Measurements from ENCODE around the gene FLG2.
"Not testable (repeated sequence)": the region's sequence is repeated elsewhere in the genome, so short reads cannot be mapped to it uniquely, and the experiment has no call there.

FLG2 gene

DNA sequence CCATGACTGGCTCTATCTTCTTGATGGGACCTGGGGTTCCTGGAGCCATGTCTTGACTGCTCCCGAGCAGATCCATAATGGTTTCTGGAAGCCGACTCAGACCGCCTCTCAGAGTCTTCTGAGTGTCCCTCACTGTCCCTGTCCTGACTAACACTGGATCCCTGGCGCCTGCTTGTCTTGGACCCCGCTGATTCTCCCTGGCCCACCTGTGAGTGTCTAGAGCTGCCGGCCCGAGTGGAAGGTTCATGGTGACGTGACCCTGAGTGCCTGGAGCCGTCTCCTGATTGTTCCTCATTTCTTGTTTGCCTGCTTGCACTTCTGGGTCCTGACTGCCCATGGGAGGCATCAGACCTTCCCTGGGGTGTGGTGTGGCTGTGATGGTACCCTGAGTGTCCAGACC lies 49.9 kb downstream of the FLG2 start:
- Histone ChIP-seq H3K4me1 (ENCODE audit: control insufficient read depth, insufficient read depth, low read length) (no peaks in the 10 kb centered on the region), H3K9ac (ENCODE audit: low read length) (no peak overlapping the region), H3K27me3 (ENCODE audit: control insufficient read depth, insufficient read depth, low read length) (no peaks in the 10 kb centered on the region), H3K36me3 (ENCODE audit: control insufficient read depth, insufficient read depth, low read length) (no peaks in the 10 kb centered on the region), H3K9me3 (ENCODE audit: control insufficient read depth, low read length) (no peaks in the 10 kb centered on the region), H3K4me3 (ENCODE audit: low read length) (no peak overlapping the region)

DNA sequence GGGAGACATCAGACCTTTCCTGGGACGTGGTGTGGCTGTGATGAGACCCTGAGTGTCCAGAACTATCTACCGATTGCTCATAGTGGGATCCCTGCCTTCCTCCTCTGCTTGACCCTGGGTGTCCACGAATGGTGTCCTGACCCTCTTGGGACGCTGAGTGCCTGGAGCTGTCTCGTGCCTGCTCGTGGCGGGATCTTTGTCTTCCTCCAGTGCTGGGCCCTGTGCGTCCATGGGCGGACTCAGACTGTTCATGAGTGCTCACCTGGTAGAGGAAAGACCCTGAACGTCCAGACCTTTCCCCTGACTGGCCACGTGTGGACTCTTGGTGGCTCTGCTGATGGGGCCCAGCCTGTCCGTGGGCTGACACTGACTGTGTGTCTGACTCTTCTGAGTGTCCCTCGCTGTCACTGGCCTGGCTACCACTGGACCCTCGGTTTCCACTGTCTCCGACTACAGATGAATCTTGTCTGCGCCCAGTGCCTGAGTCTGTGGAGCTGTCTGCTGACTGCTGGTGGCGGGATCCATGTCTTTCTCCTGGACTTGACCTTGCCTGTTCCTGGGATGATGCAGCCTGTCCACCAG lies 50.4 kb downstream of the FLG2 start:
- not testable (repeated sequence) for H3K9me3 ChIP-seq (ENCODE audit: control insufficient read depth, low read length); H3K36me3 ChIP-seq (ENCODE audit: control insufficient read depth, insufficient read depth, low read length); H3K9ac ChIP-seq (ENCODE audit: low read length); H3K27me3 ChIP-seq (ENCODE audit: control insufficient read depth, insufficient read depth, low read length); H3K4me1 ChIP-seq (ENCODE audit: control insufficient read depth, insufficient read depth, low read length); H3K4me3 ChIP-seq (ENCODE audit: low read length)

DNA sequence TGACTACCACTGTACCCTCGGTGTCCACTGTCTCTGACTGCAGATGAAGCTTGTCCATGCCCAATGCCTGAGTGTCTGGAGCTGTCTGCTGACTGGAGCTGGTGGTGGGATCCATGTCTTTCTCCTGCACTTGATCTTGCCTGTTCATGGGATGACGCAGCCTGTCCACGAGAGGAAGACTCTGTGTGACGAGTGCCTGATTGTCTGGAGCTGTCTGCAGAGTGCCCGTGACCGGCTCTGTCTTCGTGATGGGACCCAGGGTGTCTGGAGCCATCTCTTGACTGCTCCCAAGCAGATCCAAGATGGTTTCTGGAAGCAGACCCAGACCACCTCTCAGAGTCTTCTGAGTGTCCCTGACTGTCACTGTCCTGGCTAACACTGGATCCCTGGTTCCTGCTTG lies 51.0 kb downstream of the FLG2 start:
- not testable (repeated sequence) for H3K9me3 ChIP-seq (ENCODE audit: control insufficient read depth, low read length); H3K36me3 ChIP-seq (ENCODE audit: control insufficient read depth, insufficient read depth, low read length); H3K4me3 ChIP-seq (ENCODE audit: low read length); H3K9ac ChIP-seq (ENCODE audit: low read length); H3K4me1 ChIP-seq (ENCODE audit: control insufficient read depth, insufficient read depth, low read length); H3K27me3 ChIP-seq (ENCODE audit: control insufficient read depth, insufficient read depth, low read length)

DNA sequence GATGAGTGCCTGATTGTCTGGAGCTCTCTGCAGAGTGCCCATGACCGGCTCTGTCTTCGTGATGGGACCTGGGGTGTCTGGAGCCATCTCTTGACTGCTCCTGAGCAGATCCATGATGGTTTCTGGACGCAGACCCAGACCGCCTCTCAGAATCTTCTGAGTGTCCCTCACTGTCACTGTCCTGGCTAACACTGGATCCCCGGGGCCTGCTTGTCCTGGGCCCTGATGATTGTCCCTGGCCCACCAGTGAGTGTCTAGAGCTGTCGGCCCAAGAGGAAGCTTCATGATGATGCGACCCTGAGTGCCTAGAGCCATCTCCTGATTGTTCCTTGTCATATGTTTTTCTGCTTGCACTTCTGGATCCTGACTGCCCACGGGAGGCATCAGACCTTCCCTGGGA lies 51.8 kb downstream of the FLG2 start:
- H3K9ac ChIP-seq (ENCODE audit: low read length); H3K4me1 ChIP-seq (ENCODE audit: control insufficient read depth, insufficient read depth, low read length); H3K36me3 ChIP-seq (ENCODE audit: control insufficient read depth, insufficient read depth, low read length); H3K4me3 ChIP-seq (ENCODE audit: low read length); H3K27me3 ChIP-seq (ENCODE audit: control insufficient read depth, insufficient read depth, low read length); H3K9me3 ChIP-seq (ENCODE audit: control insufficient read depth, low read length): not testable (repeated sequence)

DNA sequence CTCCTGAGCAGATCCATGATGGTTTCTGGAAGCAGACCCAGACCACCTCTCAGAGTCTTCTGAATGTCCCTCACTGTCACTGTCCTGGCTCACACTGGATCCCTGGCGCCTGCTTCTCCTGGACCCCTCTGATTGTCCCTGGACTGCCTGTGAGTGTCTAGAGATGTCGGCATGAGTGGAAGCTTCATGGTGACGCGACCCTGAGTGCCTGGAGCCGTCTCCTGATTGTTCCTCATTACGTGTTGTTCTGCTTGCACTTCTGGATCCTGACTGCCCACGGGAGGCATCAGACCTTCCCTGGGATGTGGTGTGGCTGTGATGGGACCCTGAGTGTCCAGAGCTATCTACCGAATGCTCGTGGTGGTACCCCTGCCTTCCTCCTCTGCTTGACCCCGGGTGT lies 53.7 kb downstream of the FLG2 start:
- not testable (repeated sequence) for H3K9me3 ChIP-seq (ENCODE audit: control insufficient read depth, low read length); H3K4me1 ChIP-seq (ENCODE audit: control insufficient read depth, insufficient read depth, low read length); H3K9ac ChIP-seq (ENCODE audit: low read length); H3K4me3 ChIP-seq (ENCODE audit: low read length); H3K36me3 ChIP-seq (ENCODE audit: control insufficient read depth, insufficient read depth, low read length); H3K27me3 ChIP-seq (ENCODE audit: control insufficient read depth, insufficient read depth, low read length)

DNA sequence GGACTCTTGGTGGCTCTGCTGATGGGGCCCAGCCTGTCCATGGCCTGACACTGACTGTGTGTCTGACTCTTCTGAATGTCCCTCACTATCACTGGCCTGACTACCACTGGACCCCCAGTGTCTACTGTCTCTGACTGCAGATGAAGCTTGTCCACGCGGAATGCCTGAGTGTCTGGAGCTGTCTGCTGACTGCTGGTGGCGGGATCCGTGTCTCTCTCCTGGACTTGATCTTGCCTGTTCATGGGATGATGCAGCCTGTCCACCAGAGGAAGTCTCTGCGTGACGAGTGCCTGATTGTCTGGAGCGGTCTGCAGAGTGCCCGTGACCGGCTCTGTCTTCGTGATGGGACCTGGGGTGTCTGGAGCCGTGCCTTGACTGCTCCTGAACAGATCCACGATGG lies 55.0 kb downstream of the FLG2 start:
- not testable (repeated sequence) for H3K36me3 ChIP-seq (ENCODE audit: control insufficient read depth, insufficient read depth, low read length); H3K4me3 ChIP-seq (ENCODE audit: low read length); H3K9me3 ChIP-seq (ENCODE audit: control insufficient read depth, low read length); H3K9ac ChIP-seq (ENCODE audit: low read length); H3K4me1 ChIP-seq (ENCODE audit: control insufficient read depth, insufficient read depth, low read length); H3K27me3 ChIP-seq (ENCODE audit: control insufficient read depth, insufficient read depth, low read length)

DNA sequence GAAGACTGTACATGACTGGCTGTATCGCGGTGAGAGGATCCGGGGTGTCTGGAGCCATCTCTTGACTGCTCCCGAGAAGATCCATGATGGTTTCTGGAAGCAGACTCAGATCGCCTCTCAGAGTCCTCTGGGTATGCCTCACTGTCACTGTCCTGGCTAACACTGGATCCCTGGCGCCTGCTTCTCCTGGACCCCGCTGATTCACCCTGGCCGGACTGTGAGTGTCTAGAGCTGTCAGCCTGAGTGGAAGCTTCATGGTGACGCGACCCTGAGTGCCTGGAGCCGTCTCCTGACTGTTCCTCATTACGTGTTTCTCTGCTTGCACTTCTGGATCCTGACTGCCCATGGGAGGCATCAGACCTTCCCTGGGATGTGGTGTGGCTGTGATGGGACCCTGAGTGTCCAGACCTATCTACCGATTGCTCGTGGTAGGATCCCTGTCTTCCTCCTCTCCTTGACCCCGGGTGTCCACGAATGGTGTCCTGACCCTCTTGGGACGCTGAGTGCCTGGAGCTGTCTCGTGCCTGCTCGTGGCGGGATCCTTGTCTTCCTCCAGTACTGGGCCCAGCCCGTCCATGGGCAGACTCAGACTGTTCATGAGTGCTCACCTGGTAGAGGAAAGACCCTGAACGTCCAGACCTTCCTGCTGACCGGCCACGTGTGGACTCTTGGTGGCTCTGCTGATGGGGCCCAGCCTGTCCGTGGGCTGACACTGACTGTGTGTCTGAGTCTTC lies 56.5 kb downstream of the FLG2 start:
- not testable (repeated sequence) for H3K4me3 ChIP-seq (ENCODE audit: low read length); H3K4me1 ChIP-seq (ENCODE audit: control insufficient read depth, insufficient read depth, low read length); H3K9me3 ChIP-seq (ENCODE audit: control insufficient read depth, low read length); H3K27me3 ChIP-seq (ENCODE audit: control insufficient read depth, insufficient read depth, low read length); H3K36me3 ChIP-seq (ENCODE audit: control insufficient read depth, insufficient read depth, low read length); H3K9ac ChIP-seq (ENCODE audit: low read length)
